Fibroblast of the conjunctiva (primary cell): ENCODE results near the gene BAHD1.

Experiments
- DNase-seq: peaks from one replicate; pipeline ENCODE4 v3.0.0-alpha.2; 2010; ENCODE audit warnings: low read depth

The BAHD1 gene

GRCh38 chr15:40467261-40467615 lies 26.5 kb downstream of the BAHD1 start:
- DNase-seq: no peak

GRCh38 chr15:40468898-40469331 lies 28.2 kb downstream of the BAHD1 start:
- no peak for DNase-seq

GRCh38 chr15:40469776-40470390 lies 29.1 kb downstream of the BAHD1 start:
- DNase-seq: no peak

GRCh38 chr15:40470423-40471104 lies 29.8 kb downstream of the BAHD1 start, which contains the start of gene CHST14:
Gene CHST14, plus strand, starts transcription at chr15:40470984. Its CDS starts 230 bp downstream, at chr15:40471214.
- peak; percentile 16 for DNase-seq

GRCh38 chr15:40471105-40471807 lies 30.5 kb downstream of the BAHD1 start:
- DNase-seq: no peak

GRCh38 chr15:40471808-40472150 lies 31.0 kb downstream of the BAHD1 start:
- DNase-seq: no peak

GRCh38 chr15:40472171-40472727 lies 31.5 kb downstream of the BAHD1 start:
- no peak for DNase-seq

- no peak for DNase-seq
These were observed 33.8 kb downstream of the BAHD1 start for GRCh38 chr15:40474581-40474980.

GRCh38 chr15:40477642-40478327 lies 37.0 kb downstream of the BAHD1 start:
- no peak for DNase-seq

GRCh38 chr15:40479024-40479423 lies 38.3 kb downstream of the BAHD1 start:
- no peak for DNase-seq

- no peak for DNase-seq
These were observed 40.8 kb downstream of the BAHD1 start for GRCh38 chr15:40481341-40482074.

GRCh38 chr15:40483919-40484318 lies 43.2 kb downstream of the BAHD1 start:
- no peak for DNase-seq

GRCh38 chr15:40486066-40486770 lies 45.5 kb downstream of the BAHD1 start:
- no peak for DNase-seq

GRCh38 chr15:40487816-40488682 lies 47.3 kb downstream of the BAHD1 start:
- DNase-seq: no peak

GRCh38 chr15:40489274-40490175 lies 48.8 kb downstream of the BAHD1 start:
- DNase-seq: no peak

- DNase-seq: no peak
These were observed 52.5 kb downstream of the BAHD1 start for GRCh38 chr15:40493089-40493840.

- DNase-seq: no peak
These were observed 54.8 kb downstream of the BAHD1 start for GRCh38 chr15:40495516-40495915.

- no peak for DNase-seq
These were observed 57.7 kb downstream of the BAHD1 start for GRCh38 chr15:40498418-40498817.
